SK-N-SH treated with all-trans-retinoic acid at 6 μM for 48 hours (cell line): ENCODE measurements around the gene HTR4.

Experiments
- ARNTL ChIP-seq: fragments of 450-650 bp; formaldehyde crosslinking; IDR thresholded peaks from 2 replicates; pipeline ENCODE4 v1.5.0; 2020; ENCODE audit warnings: low read depth, mild to moderate bottlenecking, moderate library complexity, borderline replicate concordance
- CSDC2 ChIP-seq: fragments of 250-450 bp; sonication (Bioruptor Pico); IDR thresholded peaks from 2 replicates; pipeline ENCODE4 v1.5.0; 2020; ENCODE audit warnings: mild to moderate bottlenecking, moderate library complexity
- GLIS3 ChIP-seq: fragments of 250-450 bp; sonication (Bioruptor Pico); IDR thresholded peaks from 2 replicates; pipeline ENCODE4 v1.5.0; 2020; ENCODE audit warnings: mild to moderate bottlenecking, moderate library complexity
- ISL1 ChIP-seq: fragments of 250-450 bp; sonication (Bioruptor Pico); IDR thresholded peaks from 2 replicates; pipeline ENCODE4 v2.1.2; 2022; ENCODE audit warnings: mild to moderate bottlenecking, moderate library complexity
- ZFP3 ChIP-seq: fragments of 250-450 bp; sonication (Bioruptor Pico); IDR thresholded peaks from 2 replicates; pipeline ENCODE4 v1.5.0; 2020; ENCODE audit warnings: mild to moderate bottlenecking, moderate library complexity
- ZNF8 ChIP-seq: fragments of 450-650 bp; formaldehyde crosslinking; IDR thresholded peaks from 2 replicates; pipeline ENCODE4 v1.5.0; 2020; ENCODE audit warnings: mild to moderate bottlenecking, moderate library complexity
- TF ChIP-seq, protein P1 (sequence below): fragments of 250-450 bp; sonication (Bioruptor Pico); IDR thresholded peaks from 2 replicates; pipeline ENCODE4 v1.8.0; 2021; ENCODE audit warnings: low read depth, mild to moderate bottlenecking, moderate library complexity, borderline replicate concordance
- TF ChIP-seq, protein P2 (sequence below): fragments of 250-450 bp; sonication (Bioruptor Pico); IDR thresholded peaks from 2 replicates; pipeline ENCODE4 v1.8.0; 2020; ENCODE audit warnings: mild to moderate bottlenecking, moderate library complexity, borderline replicate concordance
- TF ChIP-seq, protein P3 (sequence below): fragments of 250-450 bp; sonication (Bioruptor Pico); IDR thresholded peaks from 2 replicates; pipeline ENCODE4 v1.5.1; 2020; ENCODE audit warnings: low read depth, mild to moderate bottlenecking, moderate library complexity

DNA sequence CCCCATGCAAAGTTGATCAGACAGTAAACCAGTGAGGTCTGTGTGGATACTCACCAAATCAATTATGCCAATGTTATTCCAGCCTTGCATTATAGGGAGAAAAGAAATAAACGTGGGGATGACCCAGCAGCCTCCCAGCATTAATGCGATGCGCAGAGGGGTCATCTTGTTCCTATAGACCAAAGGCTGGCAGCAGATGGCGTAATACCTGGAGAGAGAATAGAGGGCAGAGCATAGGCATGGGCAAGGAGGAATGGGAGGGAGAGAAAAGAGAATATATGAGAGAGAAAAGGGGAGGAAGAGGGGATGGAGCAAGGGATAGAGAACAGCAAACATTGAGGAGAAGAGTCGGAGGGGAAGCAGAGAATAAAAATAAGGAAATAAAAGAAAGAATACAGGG is 131.2 kb downstream of the HTR4 start:
- TF ChIP-seq GLIS3, result no peak
- TF ChIP-seq, protein P1, sequence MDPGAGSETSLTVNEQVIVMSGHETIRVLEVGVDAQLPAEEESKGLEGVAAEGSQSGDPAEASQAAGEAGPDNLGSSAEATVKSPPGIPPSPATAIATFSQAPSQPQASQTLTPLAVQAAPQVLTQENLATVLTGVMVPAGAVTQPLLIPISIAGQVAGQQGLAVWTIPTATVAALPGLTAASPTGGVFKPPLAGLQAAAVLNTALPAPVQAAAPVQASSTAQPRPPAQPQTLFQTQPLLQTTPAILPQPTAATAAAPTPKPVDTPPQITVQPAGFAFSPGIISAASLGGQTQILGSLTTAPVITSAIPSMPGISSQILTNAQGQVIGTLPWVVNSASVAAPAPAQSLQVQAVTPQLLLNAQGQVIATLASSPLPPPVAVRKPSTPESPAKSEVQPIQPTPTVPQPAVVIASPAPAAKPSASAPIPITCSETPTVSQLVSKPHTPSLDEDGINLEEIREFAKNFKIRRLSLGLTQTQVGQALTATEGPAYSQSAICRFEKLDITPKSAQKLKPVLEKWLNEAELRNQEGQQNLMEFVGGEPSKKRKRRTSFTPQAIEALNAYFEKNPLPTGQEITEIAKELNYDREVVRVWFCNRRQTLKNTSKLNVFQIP, result no peak
- TF ChIP-seq ZNF8, result no peak
- no peak for TF ChIP-seq ARNTL (CRISPR knock-in tag)
- no peak for TF ChIP-seq ISL1 (CRISPR knock-in tag)
- TF ChIP-seq, protein P2, sequence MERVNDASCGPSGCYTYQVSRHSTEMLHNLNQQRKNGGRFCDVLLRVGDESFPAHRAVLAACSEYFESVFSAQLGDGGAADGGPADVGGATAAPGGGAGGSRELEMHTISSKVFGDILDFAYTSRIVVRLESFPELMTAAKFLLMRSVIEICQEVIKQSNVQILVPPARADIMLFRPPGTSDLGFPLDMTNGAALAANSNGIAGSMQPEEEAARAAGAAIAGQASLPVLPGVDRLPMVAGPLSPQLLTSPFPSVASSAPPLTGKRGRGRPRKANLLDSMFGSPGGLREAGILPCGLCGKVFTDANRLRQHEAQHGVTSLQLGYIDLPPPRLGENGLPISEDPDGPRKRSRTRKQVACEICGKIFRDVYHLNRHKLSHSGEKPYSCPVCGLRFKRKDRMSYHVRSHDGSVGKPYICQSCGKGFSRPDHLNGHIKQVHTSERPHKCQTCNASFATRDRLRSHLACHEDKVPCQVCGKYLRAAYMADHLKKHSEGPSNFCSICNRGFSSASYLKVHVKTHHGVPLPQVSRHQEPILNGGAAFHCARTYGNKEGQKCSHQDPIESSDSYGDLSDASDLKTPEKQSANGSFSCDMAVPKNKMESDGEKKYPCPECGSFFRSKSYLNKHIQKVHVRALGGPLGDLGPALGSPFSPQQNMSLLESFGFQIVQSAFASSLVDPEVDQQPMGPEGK, result no peak
- TF ChIP-seq, protein P3, sequence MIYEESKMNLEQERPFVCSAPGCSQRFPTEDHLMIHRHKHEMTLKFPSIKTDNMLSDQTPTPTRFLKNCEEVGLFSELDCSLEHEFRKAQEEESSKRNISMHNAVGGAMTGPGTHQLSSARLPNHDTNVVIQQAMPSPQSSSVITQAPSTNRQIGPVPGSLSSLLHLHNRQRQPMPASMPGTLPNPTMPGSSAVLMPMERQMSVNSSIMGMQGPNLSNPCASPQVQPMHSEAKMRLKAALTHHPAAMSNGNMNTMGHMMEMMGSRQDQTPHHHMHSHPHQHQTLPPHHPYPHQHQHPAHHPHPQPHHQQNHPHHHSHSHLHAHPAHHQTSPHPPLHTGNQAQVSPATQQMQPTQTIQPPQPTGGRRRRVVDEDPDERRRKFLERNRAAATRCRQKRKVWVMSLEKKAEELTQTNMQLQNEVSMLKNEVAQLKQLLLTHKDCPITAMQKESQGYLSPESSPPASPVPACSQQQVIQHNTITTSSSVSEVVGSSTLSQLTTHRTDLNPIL, result no peak
- TF ChIP-seq ZFP3, result no peak
- TF ChIP-seq CSDC2, result no peak
